OCI-LY3 (cell line): ENCODE results near the gene DCBLD1.
A peak's percentile ranks its signal among the peaks of the same experiment; 100 is the strongest.

Experiments used
- H2AFZ ChIP-seq: fragments of 200-600, 300-600 bp; shearing (Covaris generic); 2 replicates; pipeline ENCODE4 v1.6.0; 2014; ENCODE audit warnings: antibody characterized with exemption, low read depth, low read length
- H3K27ac ChIP-seq: fragments of 200-600, 300-600 bp; sonication (generic); 2 replicates; pipeline ENCODE4 v1.5.1; 2014; ENCODE audit warnings: mild to moderate bottlenecking, low read length, moderate library complexity, mixed read lengths
- H3K27me3 ChIP-seq: fragments of 200-600, 300-600 bp; sonication (generic); 2 replicates; pipeline ENCODE4 v1.6.1; 2014; ENCODE audit warnings: low read depth, low read length, mixed read lengths
- H3K36me3 ChIP-seq: fragments of 200-600, 300-600 bp; sonication (generic); replicated peaks from 2 replicates; pipeline ENCODE3; 2014; ENCODE audit warnings: low read depth, low read length, mixed read lengths
- H3K4me1 ChIP-seq: fragments of 300-600, 200-600 bp; sonication (generic); 2 replicates; pipeline ENCODE4 v1.6.1; 2014; ENCODE audit warnings: low read length, mixed read lengths
- H3K4me2 ChIP-seq: fragments of 200-600, 300-600 bp; sonication (generic); 2 replicates; pipeline ENCODE4 v1.6.1; 2014; ENCODE audit warnings: low read length, mixed read lengths
- H3K4me3 ChIP-seq: fragments of 300-600, 200-600 bp; sonication (generic); 2 replicates; pipeline ENCODE4 v1.5.1; 2014; ENCODE audit warnings: antibody characterized with exemption, mild to moderate bottlenecking, low read length, moderate library complexity
- H3K79me2 ChIP-seq: fragments of 300-600, 200-600 bp; shearing (Covaris generic); 2 replicates; pipeline ENCODE4 v1.6.1; 2014; ENCODE audit warnings: mild to moderate bottlenecking, low read length, mixed read lengths
- H3K9ac ChIP-seq: fragments of 300-600, 200-600 bp; shearing (Covaris generic); 2 replicates; pipeline ENCODE4 v1.6.0; 2014; ENCODE audit warnings: mild to moderate bottlenecking, low read length, moderate library complexity
- H3K9me3 ChIP-seq: fragments of 200-600, 300-600 bp; shearing (Covaris generic); 2 replicates; pipeline ENCODE4 v1.6.1; 2014; ENCODE audit warnings: low read length, mixed read lengths; ENCODE audit not compliant: insufficient read depth
- H4K20me1 ChIP-seq: fragments of 200-600, 300-600 bp; sonication (generic); 2 replicates; pipeline ENCODE4 v1.6.1; 2016; ENCODE audit warnings: low read length, mixed read lengths; ENCODE audit not compliant: insufficient read depth
- EZH2phosphoT487 ChIP-seq: fragments of 200-600 bp; shearing (Covaris generic); IDR thresholded peaks from 2 replicates; pipeline ENCODE4 v1.6.1; 2018; ENCODE audit warnings: antibody characterized with exemption, mixed run types, low read depth
- TF ChIP-seq, protein P1 (sequence below): fragments of 200-600, 300-600 bp; sonication (generic); IDR thresholded peaks from 2 replicates; pipeline ENCODE4 v1.5.1; 2014; ENCODE audit warnings: antibody characterized with exemption, low read length, low read depth

Gene DCBLD1

DNA sequence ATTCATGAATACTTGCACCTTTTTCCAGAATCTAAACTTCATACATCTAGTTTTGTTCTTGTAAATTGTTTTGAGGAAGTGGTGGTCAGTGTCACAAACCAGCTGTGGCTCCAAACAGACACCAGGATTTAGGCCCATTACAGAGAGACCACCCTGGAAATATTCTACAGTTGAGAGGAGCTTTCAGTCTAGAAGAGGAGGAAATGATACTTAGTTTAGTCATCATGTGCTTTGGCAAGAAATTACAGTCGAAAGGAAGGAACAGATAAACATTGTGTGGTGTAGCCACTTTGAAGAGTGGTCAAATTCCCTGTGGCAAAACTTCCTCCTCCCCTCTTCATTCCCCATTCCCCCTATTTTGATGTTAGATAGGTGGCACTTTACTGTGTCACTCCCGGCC is 15.7 kb downstream of the DCBLD1 start:
- peaks cover 46% of the 10 kb centered on the region for H3K4me1 ChIP-seq
- H2AFZ ChIP-seq: no peak overlapping the region

DNA sequence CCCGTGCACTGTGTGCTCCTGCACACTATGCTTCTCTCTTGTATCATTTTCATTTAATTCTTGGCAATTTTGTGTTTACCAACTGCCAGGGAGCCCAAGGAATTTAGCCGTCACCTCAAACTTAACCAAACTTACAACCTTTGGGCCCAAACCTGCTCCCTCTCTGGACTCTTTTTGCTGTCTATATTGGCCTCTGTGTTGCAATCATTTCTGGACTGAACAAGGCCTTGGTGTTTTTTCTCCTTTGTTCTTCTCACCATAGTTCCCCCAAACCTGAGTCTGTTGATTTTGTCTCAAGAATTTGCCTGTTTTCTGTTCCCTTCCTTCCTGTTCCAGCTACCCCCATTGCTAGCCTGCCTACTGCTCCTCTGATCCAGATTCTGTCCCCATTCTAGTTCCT is 19.2 kb downstream of the DCBLD1 start:
- TF ChIP-seq, protein P1, sequence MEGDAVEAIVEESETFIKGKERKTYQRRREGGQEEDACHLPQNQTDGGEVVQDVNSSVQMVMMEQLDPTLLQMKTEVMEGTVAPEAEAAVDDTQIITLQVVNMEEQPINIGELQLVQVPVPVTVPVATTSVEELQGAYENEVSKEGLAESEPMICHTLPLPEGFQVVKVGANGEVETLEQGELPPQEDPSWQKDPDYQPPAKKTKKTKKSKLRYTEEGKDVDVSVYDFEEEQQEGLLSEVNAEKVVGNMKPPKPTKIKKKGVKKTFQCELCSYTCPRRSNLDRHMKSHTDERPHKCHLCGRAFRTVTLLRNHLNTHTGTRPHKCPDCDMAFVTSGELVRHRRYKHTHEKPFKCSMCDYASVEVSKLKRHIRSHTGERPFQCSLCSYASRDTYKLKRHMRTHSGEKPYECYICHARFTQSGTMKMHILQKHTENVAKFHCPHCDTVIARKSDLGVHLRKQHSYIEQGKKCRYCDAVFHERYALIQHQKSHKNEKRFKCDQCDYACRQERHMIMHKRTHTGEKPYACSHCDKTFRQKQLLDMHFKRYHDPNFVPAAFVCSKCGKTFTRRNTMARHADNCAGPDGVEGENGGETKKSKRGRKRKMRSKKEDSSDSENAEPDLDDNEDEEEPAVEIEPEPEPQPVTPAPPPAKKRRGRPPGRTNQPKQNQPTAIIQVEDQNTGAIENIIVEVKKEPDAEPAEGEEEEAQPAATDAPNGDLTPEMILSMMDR: no peak
- no peak for TF ChIP-seq EZH2phosphoT487
- H3K27ac ChIP-seq: no peak overlapping the region

More for the DNA sequence above, 15.7 kb downstream of the DCBLD1 start:
- Histone ChIP-seq H3K4me2 (peak overlapping the region; percentile 52), H4K20me1 (no peaks in the 10 kb centered on the region), H3K27me3 (no peaks in the 10 kb centered on the region), H3K27ac (no peak overlapping the region), H3K36me3 (no peaks in the 10 kb centered on the region), H3K79me2 (no peaks in the 10 kb centered on the region), H3K4me3 (no peak overlapping the region), H3K9ac (no peak overlapping the region), H3K9me3 (no peaks in the 10 kb centered on the region)
- TF ChIP-seq EZH2phosphoT487: no peak
- TF ChIP-seq, protein P1: no peak

DNA sequence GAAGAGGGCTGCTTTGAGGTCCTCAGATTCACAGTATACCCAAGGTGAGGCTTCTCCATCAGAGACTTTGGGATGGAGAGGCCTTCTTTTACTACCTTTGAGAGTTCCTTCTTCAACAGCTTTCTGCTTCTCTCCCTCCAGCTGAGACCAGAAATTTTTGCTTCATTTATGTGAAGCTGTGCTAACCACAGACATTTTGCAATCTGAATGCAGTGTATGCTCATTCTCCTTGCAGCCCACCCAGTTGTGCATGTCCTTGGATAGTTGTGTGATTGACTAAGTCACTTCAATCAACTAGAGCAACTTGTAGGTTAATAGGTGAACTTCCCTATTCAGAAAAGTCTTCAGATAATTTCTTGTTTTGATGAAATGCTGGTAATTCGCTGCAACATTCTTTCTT is 20.1 kb downstream of the DCBLD1 start:
- H2AFZ ChIP-seq: no peak overlapping the region
- H3K4me2 ChIP-seq: no peak overlapping the region
- no peaks in the 10 kb centered on the region for H3K79me2 ChIP-seq
- TF ChIP-seq, protein P1: no peak
- TF ChIP-seq EZH2phosphoT487: no peak
- no peak overlapping the region for H3K9ac ChIP-seq
- no peaks in the 10 kb centered on the region for H3K9me3 ChIP-seq
- H3K27ac ChIP-seq: no peak overlapping the region
- no peaks in the 10 kb centered on the region for H4K20me1 ChIP-seq
- no peak overlapping the region for H3K4me3 ChIP-seq
- no peaks in the 10 kb centered on the region for H3K27me3 ChIP-seq
- no peaks in the 10 kb centered on the region for H3K36me3 ChIP-seq
- peaks cover 48% of the 10 kb centered on the region for H3K4me1 ChIP-seq

More for the DNA sequence above, 19.2 kb downstream of the DCBLD1 start:
- H3K4me1 ChIP-seq: peaks cover 56% of the 10 kb centered on the region
- no peaks in the 10 kb centered on the region for H4K20me1 ChIP-seq
- no peaks in the 10 kb centered on the region for H3K9me3 ChIP-seq
- H3K36me3 ChIP-seq: no peaks in the 10 kb centered on the region
- H3K4me3 ChIP-seq: no peak overlapping the region
- no peak overlapping the region for H3K9ac ChIP-seq
- H3K79me2 ChIP-seq: no peaks in the 10 kb centered on the region
- H3K4me2 ChIP-seq: no peak overlapping the region
- no peak overlapping the region for H2AFZ ChIP-seq
- H3K27me3 ChIP-seq: no peaks in the 10 kb centered on the region

DNA sequence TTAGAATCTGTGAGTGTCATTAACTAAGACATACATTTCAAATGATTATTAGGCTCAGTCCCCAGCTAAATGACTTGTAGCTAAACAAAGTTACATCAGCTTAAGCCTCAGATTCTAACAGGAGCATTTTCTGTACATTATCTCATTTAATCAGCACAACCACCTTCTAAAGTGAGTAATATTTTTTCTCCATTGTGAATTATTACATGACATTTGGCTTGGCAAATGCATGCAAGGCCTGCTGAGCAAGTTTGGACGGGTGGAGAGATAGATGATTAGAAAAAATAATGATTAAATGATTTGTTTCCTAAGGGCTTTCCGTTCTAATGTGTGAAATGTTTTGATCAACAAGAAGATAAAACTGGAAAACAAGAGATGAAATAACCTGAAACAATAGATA is 20.7 kb downstream of the DCBLD1 start:
- Histone ChIP-seq H3K27ac (no peak overlapping the region), H2AFZ (no peak overlapping the region), H3K4me2 (no peak overlapping the region), H3K9me3 (no peaks in the 10 kb centered on the region), H4K20me1 (no peaks in the 10 kb centered on the region), H3K4me1 (peaks cover 43% of the 10 kb centered on the region), H3K4me3 (no peak overlapping the region), H3K9ac (no peak overlapping the region), H3K79me2 (no peaks in the 10 kb centered on the region), H3K36me3 (no peaks in the 10 kb centered on the region), H3K27me3 (no peaks in the 10 kb centered on the region)
- no peak for TF ChIP-seq EZH2phosphoT487
- TF ChIP-seq, protein P1: no peak
